ENCODE results near the gene MSMO1.

Gene MSMO1

DNA sequence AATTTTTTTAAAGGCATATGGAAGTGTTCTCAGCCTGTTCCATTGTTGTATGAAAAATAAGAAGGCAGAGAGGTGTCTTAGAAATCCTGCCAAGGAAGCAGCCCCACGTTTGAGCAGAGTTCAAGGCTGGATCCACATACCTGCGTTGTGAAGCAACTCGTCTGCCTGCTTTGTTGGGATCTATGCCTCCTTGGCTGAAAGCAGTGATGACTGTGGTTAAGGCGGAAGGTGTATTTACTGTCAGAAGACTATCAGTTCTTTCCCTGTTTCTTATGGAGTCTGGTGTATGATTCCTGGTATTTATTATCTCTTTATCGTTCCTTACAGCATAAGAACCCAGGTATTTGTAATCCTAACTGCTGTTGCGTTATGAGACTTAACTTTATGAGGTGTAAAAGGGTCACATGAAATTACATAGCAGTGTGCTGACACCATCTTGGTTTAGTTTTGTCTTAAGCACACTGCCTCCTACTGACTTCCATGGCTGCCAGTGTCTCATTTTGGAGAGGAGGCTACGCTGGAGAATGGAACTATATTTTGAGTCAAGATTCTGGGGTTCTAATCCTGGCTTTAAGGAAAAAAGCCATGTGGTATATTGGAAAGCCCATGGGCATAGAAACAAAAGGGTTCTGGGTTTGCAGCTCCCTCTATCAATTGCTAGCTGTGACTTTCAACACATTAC lies 3.1 kb upstream of the MSMO1 start:
- no peak for DNase-seq (ENCODE audit: low read depth)
- no peak for TF ChIP-seq CTCF (IDR thresholded peaks at IDR 0.05; ENCODE audit: control insufficient read depth, insufficient read depth, low read depth, low read length, missing control alignments)
- no peak overlapping the region for H3K4me3 ChIP-seq (ENCODE audit: control insufficient read depth, low read depth, low read length)

DNA sequence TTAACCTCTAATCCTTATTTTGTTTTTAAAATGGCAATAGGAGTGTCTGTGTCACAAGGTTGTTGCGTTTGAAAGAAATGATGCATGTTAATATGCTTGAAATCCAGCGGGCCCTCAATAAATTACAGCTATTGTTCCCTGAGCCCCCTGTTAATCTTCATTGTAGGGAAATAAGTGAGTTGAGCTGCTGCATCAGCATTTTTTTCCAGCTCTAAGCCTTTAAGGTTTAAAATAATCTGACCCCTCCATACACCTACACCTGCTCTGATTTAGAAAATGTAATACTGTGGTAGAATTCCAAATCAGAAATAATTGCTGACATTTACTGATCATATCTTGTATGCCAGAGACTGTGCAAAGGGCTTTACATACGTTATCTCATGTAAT lies 2.6 kb upstream of the MSMO1 start:
- no peak overlapping the region for H3K4me3 ChIP-seq (ENCODE audit: control insufficient read depth, low read depth, low read length)

GRCh38 chr4:165325732-165326512 lies 1.5 kb upstream of the MSMO1 start:
- TF ChIP-seq CTCF (IDR thresholded peaks at IDR 0.05; ENCODE audit: control insufficient read depth, insufficient read depth, low read depth, low read length, missing control alignments), result no peak
- no peak overlapping the region for H3K4me3 ChIP-seq (ENCODE audit: control insufficient read depth, low read depth, low read length)
- DNase-seq (ENCODE audit: low read depth), result no peak

More for the DNA sequence above, 2.6 kb upstream of the MSMO1 start:
- DNase-seq (ENCODE audit: low read depth), result no peak
- TF ChIP-seq CTCF (IDR thresholded peaks at IDR 0.05; ENCODE audit: control insufficient read depth, insufficient read depth, low read depth, low read length, missing control alignments), result no peak

DNA sequence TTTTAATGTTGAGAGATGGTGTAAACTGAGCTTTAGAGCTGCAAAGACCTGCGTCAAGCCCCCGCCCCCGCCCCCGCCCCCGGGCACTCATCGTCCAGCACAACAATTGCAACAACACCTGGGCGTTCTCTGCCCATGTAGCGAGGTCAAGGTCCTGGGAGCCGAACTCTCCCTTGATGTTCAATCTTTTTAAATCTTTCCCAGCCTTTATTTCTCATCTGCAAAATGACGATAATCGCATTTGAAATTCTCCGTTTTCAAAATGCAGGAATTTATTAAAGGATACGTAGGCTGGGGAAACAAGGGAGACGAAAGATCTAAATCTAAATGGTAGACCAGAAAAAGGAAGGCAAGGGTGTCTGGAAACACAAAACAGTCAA lies 648 bp upstream of the MSMO1 start:
- no peak for TF ChIP-seq CTCF (IDR thresholded peaks at IDR 0.05; ENCODE audit: control insufficient read depth, insufficient read depth, low read depth, low read length, missing control alignments)
- DNase-seq (ENCODE audit: low read depth), result no peak
- H3K4me3 ChIP-seq (ENCODE audit: control insufficient read depth, low read depth, low read length), result peak overlapping the region; percentile 49

GRCh38 chr4:165328101-165328425 lies 594 bp downstream of the MSMO1 start:
- H3K4me3 ChIP-seq (ENCODE audit: control insufficient read depth, low read depth, low read length), result peak overlapping the region; percentile 100
- no peak for DNase-seq (ENCODE audit: low read depth)
- no peak for TF ChIP-seq CTCF (IDR thresholded peaks at IDR 0.05; ENCODE audit: control insufficient read depth, insufficient read depth, low read depth, low read length, missing control alignments)

GRCh38 chr4:165328708-165329107 lies 1.2 kb downstream of the MSMO1 start:
- no peak for TF ChIP-seq CTCF (IDR thresholded peaks at IDR 0.05; ENCODE audit: control insufficient read depth, insufficient read depth, low read depth, low read length, missing control alignments)
- peak overlapping the region; percentile 100 for H3K4me3 ChIP-seq (ENCODE audit: control insufficient read depth, low read depth, low read length)
- DNase-seq (ENCODE audit: low read depth), result no peak
